H1 (cell line): ENCODE results near the gene BCO1. TPM values are rescaled to one million over a fixed set of nuclear protein-coding genes. Genes with fewer than 3 reads are reported as not detected.
A peak's percentile ranks its signal among the peaks of the same experiment; 100 is the strongest.

Experiments used
- CTCF ChIA-PET: fragments of 300-600 bp; sonication (Branson Sonifier 250); formaldehyde crosslinking; loops from one replicate; lab custom pipeline; 2021; ENCODE audit not compliant: partially characterized antibody; lab: Charles Lee
- POLR2A ChIA-PET: fragments of 300-600 bp; sonication (Branson Sonifier 250); formaldehyde crosslinking; loops from one replicate; lab custom pipeline; 2021; ENCODE audit warnings: inconsistent platforms; ENCODE audit not compliant: partially characterized antibody; lab: Charles Lee
- DNase-seq, 2 experiments: peaks; one replicate each; pipeline versions ENCODE4 v3.0.0 to v3.0.0-alpha.2; 2010 to 2022; ENCODE audit warnings: low spot score in 2 of 2, low read depth in 1 of 2, mixed read lengths in 1 of 2
- FAIRE-seq: peaks from 2 replicates; lab custom pipeline; 2011; peaks lifted over from hg19 to GRCh38; lab: Jason Lieb, UNC
- H2AFZ ChIP-seq: 2 replicates; pipeline ENCODE4 v1.8.1; 2012; ENCODE audit warnings: low read length, inconsistent platforms
- H2AK5ac ChIP-seq: 2 replicates; pipeline ENCODE4 v1.6.1; 2013; ENCODE audit warnings: low read depth, low read length
- H2BK120ac ChIP-seq: replicated peaks from 2 replicates; pipeline ENCODE3; 2013; ENCODE audit warnings: low read depth, low read length, inconsistent platforms
- H2BK12ac ChIP-seq: 2 replicates; pipeline ENCODE4 v1.6.1; 2013; ENCODE audit warnings: low read depth, low read length
- H2BK15ac ChIP-seq: 2 replicates; pipeline ENCODE4 v1.6.1; 2013; ENCODE audit warnings: low read length
- H2BK20ac ChIP-seq: 2 replicates; pipeline ENCODE4 v1.6.1; 2013; ENCODE audit warnings: low read length
- H2BK5ac ChIP-seq: 2 replicates; pipeline ENCODE4 v1.6.1; 2013; ENCODE audit warnings: low read depth, low read length
- H3K14ac ChIP-seq: 2 replicates; pipeline ENCODE4 v1.6.1; 2013; ENCODE audit warnings: inconsistent platforms; ENCODE audit not compliant: insufficient read length
- H3K18ac ChIP-seq: 2 replicates; pipeline ENCODE4 v1.6.1; 2013; ENCODE audit warnings: low read length; ENCODE audit errors: extremely low read depth
- H3K23ac ChIP-seq: 2 replicates; pipeline ENCODE4 v1.6.1; 2013; ENCODE audit warnings: inconsistent platforms; ENCODE audit not compliant: insufficient read length
- H3K23me2 ChIP-seq: 2 replicates; pipeline ENCODE4 v1.6.1; 2013; ENCODE audit warnings: low read depth, low read length
- H3K27ac ChIP-seq: 2 replicates; pipeline ENCODE4 v1.6.1; 2011; ENCODE audit warnings: low read depth, low read length, inconsistent platforms
- H3K27me3 ChIP-seq, 4 experiments: replicated peaks in 1 of 4; 1 replicate in 1 of 4; 2 replicates in 3 of 4; pipeline versions ENCODE4 v1.6.1 to v1.8.1; 2011 to 2013; ENCODE audit warnings: low read length in 3 of 4, mild to moderate bottlenecking in 3 of 4, inconsistent platforms in 2 of 4, mixed read lengths in 2 of 4, moderate library complexity in 1 of 4; ENCODE audit not compliant: control insufficient read depth in 3 of 4, insufficient read depth in 3 of 4; ENCODE audit errors: extremely low read depth in 1 of 4
- H3K36me3 ChIP-seq, 4 experiments: 2 replicates each; pipeline versions ENCODE4 v1.6.1 to v1.8.1; 2011 to 2013; ENCODE audit warnings: mild to moderate bottlenecking in 4 of 4, low read length in 3 of 4, moderate library complexity in 2 of 4, control low read depth in 1 of 4, inconsistent platforms in 1 of 4; ENCODE audit not compliant: insufficient read depth in 4 of 4, control insufficient read depth in 2 of 4
- H3K4ac ChIP-seq: replicated peaks from 2 replicates; pipeline ENCODE3; 2013; ENCODE audit warnings: low read length, low read depth, mixed read lengths, inconsistent platforms; ENCODE audit not compliant: insufficient read length
- H3K4me1 ChIP-seq, 4 experiments: replicated peaks in 1 of 4; 1 replicate in 1 of 4; 2 replicates in 3 of 4; pipeline versions ENCODE4 v1.6.1 to v1.8.1; 2011 to 2013; ENCODE audit warnings: low read length in 3 of 4, inconsistent platforms in 2 of 4, mixed read lengths in 1 of 4; ENCODE audit not compliant: insufficient read depth in 4 of 4, control insufficient read depth in 3 of 4
- H3K4me2 ChIP-seq, 2 experiments: 2 replicates each; pipeline versions ENCODE4 v1.6.1 to v1.8.1; 2011 to 2013; ENCODE audit warnings: low read depth in 2 of 2, low read length in 2 of 2, control low read depth in 1 of 2, inconsistent platforms in 1 of 2, mild to moderate bottlenecking in 1 of 2; ENCODE audit not compliant: insufficient read depth in 1 of 2
- H3K4me3 ChIP-seq, 4 experiments: fragments of 200-600, 300-600 bp in 1 of 4; sonication (generic), shearing (Covaris generic), sonication (Bioruptor Twin) in 1 of 4; 2 replicates each; pipeline versions ENCODE4 v1.5.1 to v1.8.1; 2011 to 2016; ENCODE audit warnings: low read length in 4 of 4, low read depth in 3 of 4, control low read depth in 2 of 4, inconsistent platforms in 2 of 4, mild to moderate bottlenecking in 2 of 4, mixed read lengths in 1 of 4, moderate library complexity in 1 of 4; ENCODE audit not compliant: insufficient read depth in 2 of 4; ENCODE audit errors: extremely low read depth in 1 of 4
- H3K56ac ChIP-seq: replicated peaks from 2 replicates; pipeline ENCODE3; 2013; ENCODE audit warnings: low read depth, mild to moderate bottlenecking, mixed read lengths, low read length, inconsistent platforms; ENCODE audit not compliant: insufficient read length
- H3K79me1 ChIP-seq: 2 replicates; pipeline ENCODE4 v1.6.1; 2013; ENCODE audit warnings: low read depth, low read length, control low read depth
- H3K79me2 ChIP-seq, 2 experiments: 2 replicates each; pipeline versions ENCODE4 v1.6.1 to v1.8.1; 2012 to 2013; ENCODE audit warnings: low read length in 2 of 2, mild to moderate bottlenecking in 2 of 2, inconsistent platforms in 1 of 2; ENCODE audit not compliant: insufficient read depth in 2 of 2, control insufficient read depth in 1 of 2
- H3K9ac ChIP-seq, 4 experiments: replicated peaks in 1 of 4; 1 replicate in 1 of 4; 2 replicates in 3 of 4; pipeline versions ENCODE4 v1.6.1 to v1.8.1; 2011 to 2013; ENCODE audit warnings: low read depth in 3 of 4, low read length in 3 of 4, control low read depth in 2 of 4, mild to moderate bottlenecking in 2 of 4, moderate library complexity in 2 of 4, inconsistent platforms in 1 of 4; ENCODE audit errors: extremely low read depth in 1 of 4
- H3K9me3 ChIP-seq, 2 experiments: 2 replicates each; pipeline versions ENCODE4 v1.6.1 to v1.8.1; 2012 to 2013; ENCODE audit warnings: mild to moderate bottlenecking in 2 of 2, moderate library complexity in 2 of 2, control low read depth in 1 of 2, inconsistent platforms in 1 of 2, low read depth in 1 of 2, low read length in 1 of 2, mixed read lengths in 1 of 2; ENCODE audit not compliant: insufficient read depth in 2 of 2
- H4K20me1 ChIP-seq, 2 experiments: replicated peaks in 1 of 2; 2 replicates each; pipeline versions ENCODE3 to v1.8.1; 2011 to 2013; ENCODE audit warnings: inconsistent platforms in 2 of 2, low read length in 2 of 2, mild to moderate bottlenecking in 1 of 2; ENCODE audit not compliant: insufficient read depth in 2 of 2, control insufficient read depth in 1 of 2
- H4K5ac ChIP-seq: 2 replicates; pipeline ENCODE4 v1.6.1; 2013; ENCODE audit warnings: low read length, low read depth, mixed read lengths, inconsistent platforms; ENCODE audit not compliant: insufficient read length
- H4K8ac ChIP-seq: 2 replicates; pipeline ENCODE4 v1.8.0; 2013; ENCODE audit warnings: mild to moderate bottlenecking, moderate library complexity, low read length, inconsistent platforms; ENCODE audit not compliant: insufficient read depth; ENCODE audit errors: extremely low read depth
- H4K91ac ChIP-seq: replicated peaks from 2 replicates; pipeline ENCODE3; 2013; ENCODE audit warnings: low read length, mixed read lengths, inconsistent platforms; ENCODE audit not compliant: insufficient read length
- RAD21 ChIP-seq, 2 experiments: IDR thresholded peaks in 1 of 2; conservative IDR thresholded peaks in 1 of 2; 2 replicates each; pipeline ENCODE4 v1.6.1; 2011; ENCODE audit warnings: low read depth in 2 of 2, low read length in 2 of 2, improper control_type of control experiment in 1 of 2, inconsistent platforms in 1 of 2, mild to moderate bottlenecking in 1 of 2, moderate library complexity in 1 of 2
- WGBS, 2 experiments: shearing (Covaris generic) in 1 of 2; methylation state at CpG; one replicate each; pipeline versions ENCODE4 v1.1.6 to v1.1.7; 2013 to 2015; ENCODE audit warnings: low lambda C conversion rate in 2 of 2, mixed read lengths in 2 of 2, inconsistent platforms in 1 of 2, low coverage in 1 of 2, missing lambda C conversion rate in 1 of 2; ENCODE audit not compliant: insufficient replicate concordance in 2 of 2, insufficient coverage in 1 of 2, insufficient read length in 1 of 2; ENCODE audit errors: extremely low coverage in 1 of 2, missing lambda C conversion rate in 1 of 2; 5-methylcytosine and 5-hydroxymethylcytosine counted together
- polyA plus RNA-seq, 7 experiments: library from polyadenylated mRNA; depleted of rRNA in 3 of 7; stranded (reverse) in 5 of 7; unstranded in 2 of 7; fragments of >200 nt in 5 of 7; fragments of 200-250 nt in 2 of 7; gene quantifications; 1 replicate in 5 of 7; 2 replicates in 1 of 7; 4 replicates in 1 of 7; pipeline versions ENCODE4 v1.2.1 to v1.2.3, GENCODE V29; 2011 to 2013; ENCODE audit warnings: missing spikeins in 2 of 7, mixed read lengths in 2 of 7
- total RNA-seq: library from RNA; stranded (reverse); fragmentation: NEBNext Ultra II Directional; extraction: Animal tissue kit (Norgen Biotek cat#: 25700); gene quantifications from 2 replicates; pipeline ENCODE4 v1.2.1, GENCODE V29; 2021
- TF ChIP-seq, protein P1 (sequence below), 3 experiments: IDR thresholded peaks; 1 replicate in 2 of 3; 2 replicates in 1 of 3; pipeline versions ENCODE4 v1.5.1 to v1.6.1; 2011; ENCODE audit warnings: low read length in 3 of 3, mild to moderate bottlenecking in 3 of 3, inconsistent platforms in 2 of 3, low read depth in 1 of 3, moderate library complexity in 1 of 3; ENCODE audit not compliant: insufficient read depth in 1 of 3; ENCODE audit errors: control extremely low read depth in 1 of 3
- TF ChIP-seq, protein P2 (sequence below): IDR thresholded peaks from 2 replicates; pipeline ENCODE4 v1.6.1; 2012; ENCODE audit warnings: inconsistent platforms

BCO1 gene
- total and polyA plus RNA-seq, 2 of the 8 experiments (the other 6 are each of a cell fraction or from before 2014, with no cell fraction given): 0.21 TPM; not detected in 1

DNA sequence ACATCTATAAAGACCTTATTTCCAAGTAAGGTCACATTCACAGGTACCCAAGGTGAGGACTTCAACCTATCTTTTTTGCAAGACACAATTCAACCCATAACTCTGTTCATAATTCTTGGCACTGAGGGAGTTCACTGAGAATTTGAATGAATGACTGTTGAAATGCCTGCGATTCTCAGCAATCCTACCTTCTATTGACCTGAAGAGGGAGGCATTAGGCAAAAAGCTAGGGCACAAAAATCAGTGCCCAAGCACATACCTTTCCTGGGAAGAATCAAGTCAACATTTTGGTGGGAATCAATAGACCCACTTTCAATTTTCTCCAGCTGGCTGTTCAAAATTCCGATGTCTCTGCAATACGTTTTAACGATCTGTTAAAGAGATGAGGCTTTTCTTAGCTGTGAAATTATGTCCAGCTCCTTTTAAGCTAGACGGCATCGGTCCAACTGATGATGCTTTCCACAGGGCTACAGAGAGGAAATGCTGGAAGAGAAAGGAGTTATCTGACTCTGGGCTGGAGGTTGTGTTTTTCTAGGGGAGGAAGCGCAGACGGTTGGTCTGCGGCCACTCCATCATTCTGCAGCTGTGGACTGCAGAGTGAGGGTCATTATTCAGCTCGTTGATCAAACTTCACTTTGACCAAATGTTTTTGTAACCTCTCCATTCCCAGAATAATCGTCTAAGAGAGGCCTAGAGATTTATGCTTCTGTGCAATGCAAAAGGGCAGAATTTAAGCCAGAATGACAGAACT lies 25.2 kb downstream of the BCO1 start:
- no peaks in the 10 kb centered on the region for H3K27me3 ChIP-seq
- peaks cover 9% of the 10 kb centered on the region; the same call in 1 of the 2 replicates for H3K23me2 ChIP-seq
- H2BK5ac ChIP-seq: no peak overlapping the region
- ChIA-PET CTCF (interaction anchor here (0.6 to 1.7 kb wide), 15 partner anchors 8 to 643 kb away, joined by 3 to 9 read pairs (median 3); no protein-coding TSS in a partner anchor), POLR2A (interaction anchor here (1.6 kb wide), 1 partner anchor 51 kb away, joined by 4 read pairs; no protein-coding TSS in a partner anchor)
- H2BK12ac ChIP-seq: no peak overlapping the region
- H3K79me1 ChIP-seq: no peaks in the 10 kb centered on the region
- H2AK5ac ChIP-seq: no peak overlapping the region
- H3K14ac ChIP-seq: no peak overlapping the region
- no peak overlapping the region for H3K4me2 ChIP-seq
- no peak overlapping the region for H2BK120ac ChIP-seq
- no peak overlapping the region for H3K18ac ChIP-seq
- no peaks in the 10 kb centered on the region for H3K79me2 ChIP-seq
- WGBS, 2 experiments: 85% methylated on average over 11 of the region's 11 CpGs; no CpG with 5 or more reads in 1 of the 2 experiments
- H3K23ac ChIP-seq: no peak overlapping the region
- peak; percentile 62 for FAIRE-seq
- H3K9me3 ChIP-seq: no peaks in the 10 kb centered on the region; a peak in 1 of 4 replicates
- H4K8ac ChIP-seq: no peak overlapping the region
- H2AFZ ChIP-seq: no peak overlapping the region
- H4K20me1 ChIP-seq: peaks cover 0 to 8% of the 10 kb centered on the region in 2 experiments
- peak; percentile 60 to 66 for TF ChIP-seq RAD21 (IDR thresholded peaks at IDR 0.05 in 1 of 2, conservative IDR thresholded peaks at IDR 0.05 in 1 of 2; ENCODE audit: low read depth in 2 of 2, low read length in 2 of 2)
- TF ChIP-seq, protein P1, sequence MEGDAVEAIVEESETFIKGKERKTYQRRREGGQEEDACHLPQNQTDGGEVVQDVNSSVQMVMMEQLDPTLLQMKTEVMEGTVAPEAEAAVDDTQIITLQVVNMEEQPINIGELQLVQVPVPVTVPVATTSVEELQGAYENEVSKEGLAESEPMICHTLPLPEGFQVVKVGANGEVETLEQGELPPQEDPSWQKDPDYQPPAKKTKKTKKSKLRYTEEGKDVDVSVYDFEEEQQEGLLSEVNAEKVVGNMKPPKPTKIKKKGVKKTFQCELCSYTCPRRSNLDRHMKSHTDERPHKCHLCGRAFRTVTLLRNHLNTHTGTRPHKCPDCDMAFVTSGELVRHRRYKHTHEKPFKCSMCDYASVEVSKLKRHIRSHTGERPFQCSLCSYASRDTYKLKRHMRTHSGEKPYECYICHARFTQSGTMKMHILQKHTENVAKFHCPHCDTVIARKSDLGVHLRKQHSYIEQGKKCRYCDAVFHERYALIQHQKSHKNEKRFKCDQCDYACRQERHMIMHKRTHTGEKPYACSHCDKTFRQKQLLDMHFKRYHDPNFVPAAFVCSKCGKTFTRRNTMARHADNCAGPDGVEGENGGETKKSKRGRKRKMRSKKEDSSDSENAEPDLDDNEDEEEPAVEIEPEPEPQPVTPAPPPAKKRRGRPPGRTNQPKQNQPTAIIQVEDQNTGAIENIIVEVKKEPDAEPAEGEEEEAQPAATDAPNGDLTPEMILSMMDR (IDR thresholded peaks at IDR 0.05; ENCODE audit: control extremely low read depth in 1 of 3, insufficient read depth in 1 of 3, low read depth in 1 of 3, low read length in 3 of 3): peak in 2 of 3 experiments; percentile 32 to 40; a peak in 3 of 4 replicates
- TF ChIP-seq, protein P2, sequence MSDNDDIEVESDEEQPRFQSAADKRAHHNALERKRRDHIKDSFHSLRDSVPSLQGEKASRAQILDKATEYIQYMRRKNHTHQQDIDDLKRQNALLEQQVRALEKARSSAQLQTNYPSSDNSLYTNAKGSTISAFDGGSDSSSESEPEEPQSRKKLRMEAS: no peak
- H3K36me3 ChIP-seq: no peaks in the 10 kb centered on the region
- no peak overlapping the region for H3K4ac ChIP-seq
- no peak for DNase-seq
- H4K5ac ChIP-seq: no peak overlapping the region
- no peak overlapping the region for H3K56ac ChIP-seq
- H2BK15ac ChIP-seq: no peak overlapping the region
- no peak overlapping the region for H3K27ac ChIP-seq
- H3K9ac ChIP-seq: no peak overlapping the region
- H3K4me3 ChIP-seq: no peak overlapping the region
- no peaks in the 10 kb centered on the region for H3K4me1 ChIP-seq
- peak overlapping the region; percentile 17 for H4K91ac ChIP-seq
- H2BK20ac ChIP-seq: no peak overlapping the region
